Omental fat pad (tissue), 4 donors: ENCODE results near the gene TNFRSF19. TPM values are rescaled to one million over a fixed set of nuclear protein-coding genes. Genes with fewer than 3 reads are reported as not detected.

Source experiments
- ATAC-seq: fragments of 150-250 bp; one replicate; pipeline ENCODE4 v1.9.1; 2016; ENCODE audit warnings: mild to moderate bottlenecking, moderate library complexity; ENCODE audit not compliant: low FRiP score
- DNase-seq: peaks from one replicate; pipeline ENCODE4 v3.0.0-alpha.2; 2019; ENCODE audit warnings: low spot score
- total RNA-seq, 4 donors: library from RNA; depleted of rRNA; stranded (reverse); fragments of >200 nt; gene quantifications; one replicate each; pipeline ENCODE4 v1.1.0, GENCODE V29; 2016
- TF ChIP-seq, protein P1 (sequence below), 3 donors: fragments of 450-650 bp; IDR thresholded peaks; one replicate each; pipeline ENCODE4 v1.5.1; 2016 to 2017; ENCODE audit warnings: antibody characterized with exemption in 3 of 3, mild to moderate bottlenecking in 3 of 3, moderate library complexity in 2 of 3

The TNFRSF19 gene
- total RNA-seq, 4 donors from 2014 or later, result 1.3 to 6.5 (median 2.8) TPM

DNA sequence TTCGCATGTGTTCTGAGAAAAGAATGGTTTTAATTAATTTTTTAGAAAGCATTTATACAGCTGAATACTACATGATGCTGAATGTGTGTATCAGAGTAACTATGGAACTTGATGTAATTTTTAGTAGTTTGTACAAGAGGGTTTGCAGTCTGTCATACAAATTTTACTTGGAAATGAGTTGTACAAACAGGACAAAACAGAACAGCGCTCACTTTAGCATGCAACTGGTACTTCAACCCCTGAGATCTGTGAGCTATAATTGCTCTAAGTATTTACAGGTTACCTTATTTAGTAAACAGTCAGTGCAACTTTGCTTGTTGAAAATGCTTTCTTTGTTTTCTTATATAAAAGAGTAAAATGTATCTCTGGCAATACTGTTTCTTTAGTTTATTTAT lies 706 bp downstream of the TNFRSF19 start:
- TF ChIP-seq, protein P1, sequence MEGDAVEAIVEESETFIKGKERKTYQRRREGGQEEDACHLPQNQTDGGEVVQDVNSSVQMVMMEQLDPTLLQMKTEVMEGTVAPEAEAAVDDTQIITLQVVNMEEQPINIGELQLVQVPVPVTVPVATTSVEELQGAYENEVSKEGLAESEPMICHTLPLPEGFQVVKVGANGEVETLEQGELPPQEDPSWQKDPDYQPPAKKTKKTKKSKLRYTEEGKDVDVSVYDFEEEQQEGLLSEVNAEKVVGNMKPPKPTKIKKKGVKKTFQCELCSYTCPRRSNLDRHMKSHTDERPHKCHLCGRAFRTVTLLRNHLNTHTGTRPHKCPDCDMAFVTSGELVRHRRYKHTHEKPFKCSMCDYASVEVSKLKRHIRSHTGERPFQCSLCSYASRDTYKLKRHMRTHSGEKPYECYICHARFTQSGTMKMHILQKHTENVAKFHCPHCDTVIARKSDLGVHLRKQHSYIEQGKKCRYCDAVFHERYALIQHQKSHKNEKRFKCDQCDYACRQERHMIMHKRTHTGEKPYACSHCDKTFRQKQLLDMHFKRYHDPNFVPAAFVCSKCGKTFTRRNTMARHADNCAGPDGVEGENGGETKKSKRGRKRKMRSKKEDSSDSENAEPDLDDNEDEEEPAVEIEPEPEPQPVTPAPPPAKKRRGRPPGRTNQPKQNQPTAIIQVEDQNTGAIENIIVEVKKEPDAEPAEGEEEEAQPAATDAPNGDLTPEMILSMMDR (IDR thresholded peaks at IDR 0.05), result no peak
- DNase-seq, result no peak
- no peak for ATAC-seq

DNA sequence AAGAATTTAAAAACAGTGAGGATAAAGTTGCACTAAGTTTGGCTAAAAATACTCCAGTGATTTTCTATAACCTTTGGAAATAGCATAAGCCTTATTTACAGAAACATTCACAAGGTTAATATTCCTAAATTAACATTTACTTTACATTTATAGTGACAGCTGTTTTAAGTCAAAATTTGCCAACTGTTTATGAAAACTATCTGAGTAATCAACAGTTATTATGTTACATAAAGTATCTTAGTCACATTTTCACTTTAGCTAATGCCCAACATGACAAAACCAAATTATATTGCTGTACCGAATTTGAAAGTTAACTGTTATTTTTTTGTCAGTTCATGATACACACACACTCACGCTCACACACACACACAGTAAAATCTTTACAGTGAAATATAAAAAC lies 1.2 kb downstream of the TNFRSF19 start:
- ATAC-seq, result no peak
- no peak for DNase-seq
- TF ChIP-seq, protein P1 (IDR thresholded peaks at IDR 0.05), result no peak

DNA sequence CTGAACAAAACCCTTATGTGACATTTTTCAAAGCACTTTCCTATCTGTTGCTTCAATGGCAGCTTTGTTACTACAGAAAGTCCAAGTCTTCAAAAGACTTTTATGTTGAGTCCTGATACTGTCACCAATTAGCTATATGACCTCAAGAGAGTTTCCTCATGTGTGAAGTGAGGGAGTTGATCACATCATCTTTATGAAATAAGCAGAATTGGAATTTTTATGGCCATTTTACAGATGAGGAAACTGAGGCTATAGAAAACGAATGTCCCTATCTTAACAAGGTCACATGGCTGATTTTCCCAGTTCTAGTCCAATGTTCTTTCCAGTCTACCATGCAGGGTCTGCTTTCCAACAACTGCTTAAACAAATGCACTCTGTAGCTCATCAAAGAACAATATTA lies 2.6 kb downstream of the TNFRSF19 start:
- DNase-seq (no peak), ATAC-seq (no peak)
- TF ChIP-seq, protein P1 (IDR thresholded peaks at IDR 0.05), result no peak

DNA sequence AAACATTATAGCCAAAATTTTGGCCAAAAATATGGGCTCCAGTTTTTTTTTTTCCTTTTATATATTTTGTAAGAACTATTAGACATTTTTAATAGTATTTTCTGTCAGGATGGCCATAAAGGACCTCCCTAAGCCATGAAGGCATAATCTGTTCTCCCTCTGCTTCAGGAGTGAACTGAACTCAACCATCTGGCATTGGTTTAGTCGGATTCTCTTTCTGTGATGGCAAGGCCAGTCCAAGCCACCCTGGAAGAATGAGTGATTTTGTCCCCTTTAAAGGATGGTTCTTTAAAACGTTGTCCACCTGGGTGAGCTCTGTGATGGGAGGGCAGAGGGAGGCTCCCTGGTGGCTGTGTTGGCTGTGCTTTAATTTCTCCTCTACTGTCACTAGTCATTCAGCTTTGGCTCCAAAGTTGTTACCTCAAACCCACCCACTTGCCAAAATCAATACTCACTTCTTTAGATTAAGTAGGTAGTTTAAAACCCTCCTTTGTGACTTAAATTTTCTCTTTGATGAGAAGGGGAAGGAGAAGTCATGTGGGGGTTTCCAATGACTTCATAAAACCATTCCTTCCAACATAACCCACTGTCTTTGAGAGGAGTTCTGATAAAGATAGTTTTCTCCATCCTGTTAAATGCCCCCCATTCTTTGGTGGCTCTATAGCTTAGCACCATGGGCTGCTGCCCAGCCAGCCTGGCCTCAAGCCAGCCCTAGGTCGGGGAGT lies 4.4 kb downstream of the TNFRSF19 start:
- TF ChIP-seq, protein P1 (IDR thresholded peaks at IDR 0.05), result no peak
- ATAC-seq, result no peak
- no peak for DNase-seq

DNA sequence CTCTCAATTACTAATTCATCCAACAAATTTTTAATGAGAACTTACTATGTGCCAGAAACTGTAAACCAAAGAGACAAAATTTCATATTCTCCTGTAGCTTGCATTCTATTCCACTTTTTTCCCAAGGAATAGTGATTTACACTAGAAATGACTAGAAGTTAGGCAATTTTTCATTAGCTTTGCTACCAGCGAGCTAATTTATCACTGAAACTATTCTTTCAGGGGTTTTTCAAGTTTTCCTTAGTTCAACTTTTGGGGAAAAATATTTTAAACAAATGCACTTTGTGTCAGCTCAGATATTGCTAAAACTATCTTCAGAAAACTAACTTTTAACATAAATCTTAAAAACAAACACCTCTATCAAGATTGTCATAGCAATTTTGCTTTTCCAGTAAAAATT lies 5.4 kb downstream of the TNFRSF19 start:
- ATAC-seq (no peak), DNase-seq (no peak)
- TF ChIP-seq, protein P1 (IDR thresholded peaks at IDR 0.05), result no peak

DNA sequence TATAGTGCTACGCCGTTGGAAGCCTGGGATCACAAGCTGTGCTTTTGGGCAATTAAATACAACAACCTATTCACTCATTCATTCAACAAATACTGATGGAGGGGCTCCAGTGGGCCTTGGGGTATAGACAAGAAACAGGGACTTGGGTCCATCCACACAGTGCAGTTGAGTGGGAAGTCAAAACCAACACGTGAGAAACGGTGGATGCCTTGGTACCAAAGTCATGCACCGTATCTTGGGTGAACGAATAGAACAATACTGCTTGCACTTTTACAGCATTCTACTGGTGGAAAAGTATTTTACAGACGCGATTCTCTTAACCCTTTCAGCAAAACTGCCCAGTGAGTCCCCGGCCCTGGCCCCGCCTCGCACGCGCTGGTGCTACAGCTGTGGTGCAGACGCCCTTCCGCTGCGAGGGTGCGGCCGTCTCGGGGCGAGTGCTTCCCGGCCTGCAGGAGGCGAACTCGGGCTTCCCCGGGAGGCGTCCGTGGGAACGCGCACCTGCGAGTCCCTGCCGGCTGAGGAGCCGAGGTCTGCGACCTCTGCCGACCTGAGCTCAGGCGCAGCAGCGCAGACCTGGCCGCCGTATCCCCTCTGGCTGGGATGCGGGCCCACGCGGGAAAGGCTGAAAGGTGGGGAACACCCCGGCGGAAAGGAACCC lies 8.3 kb downstream of the TNFRSF19 start:
- DNase-seq (no peak), ATAC-seq (peak; percentile 84)
- TF ChIP-seq, protein P1 (IDR thresholded peaks at IDR 0.05), result no peak
